BLaER1 treated with 17β-estradiol and CSF1 and Interleukin-3, amounts not matched to agents 10 nM and 100 nM (cell line): ENCODE results near the gene STARD13.
A peak's percentile ranks its signal among the peaks of the same experiment; 100 is the strongest.

Source experiments
- H3K27ac ChIP-seq, 11 experiments: shearing (Covaris generic); formaldehyde crosslinking; 2 replicates each; pipeline ENCODE4 v1.8.1; 2022
- H3K27me3 ChIP-seq, 11 experiments: shearing (Covaris generic); formaldehyde crosslinking; 2 replicates each; pipeline ENCODE4 v1.8.1; 2022
- H3K36me3 ChIP-seq, 11 experiments: shearing (Covaris generic); formaldehyde crosslinking; 2 replicates each; pipeline ENCODE4 v1.8.1; 2022
- H3K4me1 ChIP-seq, 10 experiments: shearing (Covaris generic); formaldehyde crosslinking; 2 replicates each; pipeline ENCODE4 v1.8.1; 2022
- H3K4me2 ChIP-seq, 11 experiments: shearing (Covaris generic); formaldehyde crosslinking; 2 replicates each; pipeline ENCODE4 v1.8.1; 2022
- H3K4me3 ChIP-seq, 10 experiments: shearing (Covaris generic); formaldehyde crosslinking; 2 replicates each; pipeline ENCODE4 v1.8.1; 2022
- H3K9ac ChIP-seq, 11 experiments: shearing (Covaris generic); formaldehyde crosslinking; 2 replicates each; pipeline ENCODE4 v1.8.1; 2022
- H3K9me3 ChIP-seq, 11 experiments: shearing (Covaris generic); formaldehyde crosslinking; replicated peaks in 1 of 11; 2 replicates each; pipeline ENCODE4 v1.8.1; 2022
- H4K20me1 ChIP-seq, 11 experiments: shearing (Covaris generic); formaldehyde crosslinking; 2 replicates each; pipeline ENCODE4 v1.8.1; 2022
- Cebpa-rat ChIP-seq, 11 experiments: shearing (Covaris generic); IDR thresholded peaks; 2 replicates each; pipeline ENCODE4 v1.8.1; 2022

STARD13 gene

GRCh38 chr13:33312150-33312860 is 26.8 kb upstream of the STARD13 start:
- Histone ChIP-seq H3K4me2 (peak overlapping the region in 1 of 11 experiments; percentile 17; a peak in 1 of 22 replicates), H3K9me3 (peaks cover 2 to 5% (median 3%) of the 10 kb centered on the region in 11 experiments; a peak in 13 of 22 replicates), H3K36me3 (no peaks in the 10 kb centered on the region), H4K20me1 (no peaks in the 10 kb centered on the region), H3K9ac (no peak overlapping the region), H3K4me3 (no peak overlapping the region), H3K27ac (no peak overlapping the region), H3K4me1 (peaks cover 0 to 9% (median 0%) of the 10 kb centered on the region in 10 experiments; a peak in 2 of 20 replicates), H3K27me3 (no peaks in the 10 kb centered on the region)
- no peak for TF ChIP-seq Cebpa-rat (IDR thresholded peaks at IDR 0.05)

GRCh38 chr13:33311040-33311439 is 25.5 kb upstream of the STARD13 start:
- H4K20me1 ChIP-seq, result no peaks in the 10 kb centered on the region
- H3K9ac ChIP-seq, result no peak overlapping the region
- no peak overlapping the region for H3K27ac ChIP-seq
- no peak for TF ChIP-seq Cebpa-rat (IDR thresholded peaks at IDR 0.05)
- no peak overlapping the region for H3K4me3 ChIP-seq
- peaks cover 11 to 18% (median 14%) of the 10 kb centered on the region in 11 experiments for H3K9me3 ChIP-seq
- H3K36me3 ChIP-seq, result no peaks in the 10 kb centered on the region
- no peak overlapping the region for H3K4me2 ChIP-seq
- peaks cover 0 to 9% (median 0%) of the 10 kb centered on the region in 10 experiments; a peak in 2 of 20 replicates for H3K4me1 ChIP-seq
- no peaks in the 10 kb centered on the region for H3K27me3 ChIP-seq

GRCh38 chr13:33310245-33311038 is 24.9 kb upstream of the STARD13 start:
- H4K20me1 ChIP-seq, result no peaks in the 10 kb centered on the region
- H3K4me3 ChIP-seq, result no peak overlapping the region
- H3K9me3 ChIP-seq, result peaks cover 11 to 24% (median 18%) of the 10 kb centered on the region in 11 experiments
- no peaks in the 10 kb centered on the region for H3K36me3 ChIP-seq
- no peak overlapping the region for H3K4me2 ChIP-seq
- TF ChIP-seq Cebpa-rat (IDR thresholded peaks at IDR 0.05), result no peak
- H3K9ac ChIP-seq, result no peak overlapping the region
- H3K4me1 ChIP-seq, result peaks cover 0 to 9% (median 0%) of the 10 kb centered on the region in 10 experiments; a peak in 2 of 20 replicates
- H3K27ac ChIP-seq, result no peak overlapping the region
- no peaks in the 10 kb centered on the region for H3K27me3 ChIP-seq

GRCh38 chr13:33308863-33309262 is 23.3 kb upstream of the STARD13 start:
- H3K4me2 ChIP-seq, result no peak overlapping the region
- H3K4me1 ChIP-seq, result peaks cover 0 to 9% (median 0%) of the 10 kb centered on the region in 10 experiments; a peak in 2 of 20 replicates
- H3K4me3 ChIP-seq, result no peak overlapping the region

GRCh38 chr13:33307843-33308242 is 22.3 kb upstream of the STARD13 start:
- H3K4me2 ChIP-seq, result no peak overlapping the region
- H3K27me3 ChIP-seq, result no peaks in the 10 kb centered on the region
- no peak overlapping the region for H3K9ac ChIP-seq
- no peak for TF ChIP-seq Cebpa-rat (IDR thresholded peaks at IDR 0.05)
- no peaks in the 10 kb centered on the region for H3K36me3 ChIP-seq
- H3K27ac ChIP-seq, result no peak overlapping the region
- H4K20me1 ChIP-seq, result no peaks in the 10 kb centered on the region
- H3K4me1 ChIP-seq, result peaks cover 0 to 9% (median 0%) of the 10 kb centered on the region in 10 experiments; a peak in 2 of 20 replicates
- H3K4me3 ChIP-seq, result no peak overlapping the region
- H3K9me3 ChIP-seq, result peaks cover 11 to 25% (median 18%) of the 10 kb centered on the region in 11 experiments

More at GRCh38 chr13:33308863-33309262, 23.3 kb upstream of the STARD13 start:
- H3K36me3 ChIP-seq, result no peaks in the 10 kb centered on the region
- H4K20me1 ChIP-seq, result no peaks in the 10 kb centered on the region
- no peak overlapping the region for H3K27ac ChIP-seq
- peaks cover 11 to 25% (median 18%) of the 10 kb centered on the region in 11 experiments for H3K9me3 ChIP-seq
- H3K27me3 ChIP-seq, result no peaks in the 10 kb centered on the region
- no peak for TF ChIP-seq Cebpa-rat (IDR thresholded peaks at IDR 0.05)
- no peak overlapping the region for H3K9ac ChIP-seq

- Histone ChIP-seq H3K27ac (no peak overlapping the region), H3K9ac (no peak overlapping the region), H3K36me3 (no peaks in the 10 kb centered on the region), H3K4me1 (peaks cover 0 to 6% (median 0%) of the 10 kb centered on the region in 10 experiments; a peak in 2 of 20 replicates), H3K9me3 (peaks cover 11 to 25% (median 18%) of the 10 kb centered on the region in 11 experiments), H3K27me3 (no peaks in the 10 kb centered on the region), H3K4me3 (no peak overlapping the region), H4K20me1 (no peaks in the 10 kb centered on the region), H3K4me2 (peak overlapping the region in 1 of 11 experiments; percentile 43; a peak in 1 of 22 replicates)
- no peak for TF ChIP-seq Cebpa-rat (IDR thresholded peaks at IDR 0.05)
Observed at GRCh38 chr13:33303855-33304597, 18.5 kb upstream of the STARD13 start.

- Histone ChIP-seq H3K4me3 (no peak overlapping the region), H3K27ac (peak overlapping the region in 1 of 11 experiments; percentile 7; a peak in 1 of 22 replicates), H3K4me1 (peaks cover 0 to 9% (median 0%) of the 10 kb centered on the region in 10 experiments; a peak in 2 of 20 replicates), H3K9ac (no peak overlapping the region), H4K20me1 (no peaks in the 10 kb centered on the region), H3K36me3 (no peaks in the 10 kb centered on the region), H3K9me3 (no peaks in the 10 kb centered on the region), H3K27me3 (no peaks in the 10 kb centered on the region), H3K4me2 (peak overlapping the region in 1 of 11 experiments; percentile 49; a peak in 1 of 22 replicates)
- no peak for TF ChIP-seq Cebpa-rat (IDR thresholded peaks at IDR 0.05)
Observed at GRCh38 chr13:33299626-33300025, 14.1 kb upstream of the STARD13 start.

GRCh38 chr13:33296793-33297425 is 11.4 kb upstream of the STARD13 start:
- Histone ChIP-seq H3K27me3 (no peaks in the 10 kb centered on the region), H3K4me1 (peaks cover 0 to 9% (median 0%) of the 10 kb centered on the region in 10 experiments; a peak in 3 of 20 replicates), H4K20me1 (no peaks in the 10 kb centered on the region), H3K4me2 (no peak overlapping the region), H3K9ac (no peak overlapping the region), H3K36me3 (no peaks in the 10 kb centered on the region), H3K27ac (no peak overlapping the region), H3K4me3 (no peak overlapping the region), H3K9me3 (no peaks in the 10 kb centered on the region)
- TF ChIP-seq Cebpa-rat (IDR thresholded peaks at IDR 0.05), result no peak
